ENCODE results near the gene STN1.

DNA sequence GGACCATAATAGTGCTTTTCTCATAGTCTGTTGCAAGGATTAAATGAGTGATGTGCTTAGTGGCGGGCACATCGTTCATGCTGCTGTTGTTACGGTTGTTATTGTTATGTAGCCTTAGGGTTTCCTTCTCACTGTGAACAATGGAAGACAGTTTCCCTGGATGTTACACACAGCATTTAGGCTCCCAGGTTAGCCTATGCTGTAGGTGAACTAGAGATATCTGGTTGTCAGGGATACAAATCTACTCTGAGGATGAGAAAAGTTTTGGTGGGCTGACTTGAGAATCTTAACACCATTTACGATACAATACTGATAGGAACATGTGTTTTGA lies 77.3 kb downstream of the STN1 start:
- TF ChIP-seq, protein P1, sequence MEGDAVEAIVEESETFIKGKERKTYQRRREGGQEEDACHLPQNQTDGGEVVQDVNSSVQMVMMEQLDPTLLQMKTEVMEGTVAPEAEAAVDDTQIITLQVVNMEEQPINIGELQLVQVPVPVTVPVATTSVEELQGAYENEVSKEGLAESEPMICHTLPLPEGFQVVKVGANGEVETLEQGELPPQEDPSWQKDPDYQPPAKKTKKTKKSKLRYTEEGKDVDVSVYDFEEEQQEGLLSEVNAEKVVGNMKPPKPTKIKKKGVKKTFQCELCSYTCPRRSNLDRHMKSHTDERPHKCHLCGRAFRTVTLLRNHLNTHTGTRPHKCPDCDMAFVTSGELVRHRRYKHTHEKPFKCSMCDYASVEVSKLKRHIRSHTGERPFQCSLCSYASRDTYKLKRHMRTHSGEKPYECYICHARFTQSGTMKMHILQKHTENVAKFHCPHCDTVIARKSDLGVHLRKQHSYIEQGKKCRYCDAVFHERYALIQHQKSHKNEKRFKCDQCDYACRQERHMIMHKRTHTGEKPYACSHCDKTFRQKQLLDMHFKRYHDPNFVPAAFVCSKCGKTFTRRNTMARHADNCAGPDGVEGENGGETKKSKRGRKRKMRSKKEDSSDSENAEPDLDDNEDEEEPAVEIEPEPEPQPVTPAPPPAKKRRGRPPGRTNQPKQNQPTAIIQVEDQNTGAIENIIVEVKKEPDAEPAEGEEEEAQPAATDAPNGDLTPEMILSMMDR (IDR thresholded peaks at IDR 0.05; ENCODE audit: insufficient read depth, low read depth, low read length), result no peak
- no peak for TF ChIP-seq EZH2 (IDR thresholded peaks at IDR 0.05; ENCODE audit: insufficient read depth, low read length)

Data from astrocyte (in vitro differentiated cells and primary cell).